ENCODE measurements around the gene DENND1A. TPM values are rescaled to one million over a fixed set of nuclear protein-coding genes. Genes with fewer than 3 reads are reported as not detected.

Gene DENND1A
- total RNA-seq, 4 donors from 2014 or later: 19.2 to 26.9 (median 24.0) TPM

GRCh38 chr9:123796618-123797484 is 133.1 kb downstream of the DENND1A start:
- intact Hi-C loops (cut with DNase I): no loop called here
- Histone ChIP-seq H3K4me1 (peaks cover 0 to 12% (median 7%) of the 10 kb centered on the region in 4 donors), H3K27ac (replicated peaks in 1 of 4) (no peak overlapping the region), H3K9me3 (no peaks in the 10 kb centered on the region), H3K36me3 (no peaks in the 10 kb centered on the region), H3K4me3 (no peak overlapping the region), H3K27me3 (no peaks in the 10 kb centered on the region)
- no peak for DNase-seq (ENCODE audit: extremely low spot score)
- TF ChIP-seq EP300 (IDR thresholded peaks at IDR 0.05): no peak
- TF ChIP-seq POLR2AphosphoS5 (IDR thresholded peaks at IDR 0.05): no peak
- TF ChIP-seq, protein P1, sequence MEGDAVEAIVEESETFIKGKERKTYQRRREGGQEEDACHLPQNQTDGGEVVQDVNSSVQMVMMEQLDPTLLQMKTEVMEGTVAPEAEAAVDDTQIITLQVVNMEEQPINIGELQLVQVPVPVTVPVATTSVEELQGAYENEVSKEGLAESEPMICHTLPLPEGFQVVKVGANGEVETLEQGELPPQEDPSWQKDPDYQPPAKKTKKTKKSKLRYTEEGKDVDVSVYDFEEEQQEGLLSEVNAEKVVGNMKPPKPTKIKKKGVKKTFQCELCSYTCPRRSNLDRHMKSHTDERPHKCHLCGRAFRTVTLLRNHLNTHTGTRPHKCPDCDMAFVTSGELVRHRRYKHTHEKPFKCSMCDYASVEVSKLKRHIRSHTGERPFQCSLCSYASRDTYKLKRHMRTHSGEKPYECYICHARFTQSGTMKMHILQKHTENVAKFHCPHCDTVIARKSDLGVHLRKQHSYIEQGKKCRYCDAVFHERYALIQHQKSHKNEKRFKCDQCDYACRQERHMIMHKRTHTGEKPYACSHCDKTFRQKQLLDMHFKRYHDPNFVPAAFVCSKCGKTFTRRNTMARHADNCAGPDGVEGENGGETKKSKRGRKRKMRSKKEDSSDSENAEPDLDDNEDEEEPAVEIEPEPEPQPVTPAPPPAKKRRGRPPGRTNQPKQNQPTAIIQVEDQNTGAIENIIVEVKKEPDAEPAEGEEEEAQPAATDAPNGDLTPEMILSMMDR (IDR thresholded peaks at IDR 0.05): no peak
- no peak for TF ChIP-seq POLR2A (IDR thresholded peaks at IDR 0.05; ENCODE audit: low read depth)
- WGBS: 71% methylated on average over 7 of the region's 7 CpGs

- no peaks in the 10 kb centered on the region for H3K9me3 ChIP-seq
- WGBS: 93% methylated on average over 2 of the region's 2 CpGs
- no peak for TF ChIP-seq POLR2AphosphoS5 (IDR thresholded peaks at IDR 0.05)
- no peak for TF ChIP-seq POLR2A (IDR thresholded peaks at IDR 0.05; ENCODE audit: low read depth)
- no peak for TF ChIP-seq EP300 (IDR thresholded peaks at IDR 0.05)
- TF ChIP-seq, protein P1 (IDR thresholded peaks at IDR 0.05): no peak
- H3K4me1 ChIP-seq: peaks cover 0 to 12% (median 7%) of the 10 kb centered on the region in 4 donors
- H3K36me3 ChIP-seq: no peaks in the 10 kb centered on the region
- intact Hi-C loops (cut with DNase I): no loop called here
- H3K27me3 ChIP-seq: no peaks in the 10 kb centered on the region
- H3K4me3 ChIP-seq: no peak overlapping the region
- no peak for DNase-seq (ENCODE audit: extremely low spot score)
- H3K27ac ChIP-seq (replicated peaks in 1 of 4): no peak overlapping the region
These were observed 133.8 kb downstream of the DENND1A start for GRCh38 chr9:123796094-123796493.

DNA sequence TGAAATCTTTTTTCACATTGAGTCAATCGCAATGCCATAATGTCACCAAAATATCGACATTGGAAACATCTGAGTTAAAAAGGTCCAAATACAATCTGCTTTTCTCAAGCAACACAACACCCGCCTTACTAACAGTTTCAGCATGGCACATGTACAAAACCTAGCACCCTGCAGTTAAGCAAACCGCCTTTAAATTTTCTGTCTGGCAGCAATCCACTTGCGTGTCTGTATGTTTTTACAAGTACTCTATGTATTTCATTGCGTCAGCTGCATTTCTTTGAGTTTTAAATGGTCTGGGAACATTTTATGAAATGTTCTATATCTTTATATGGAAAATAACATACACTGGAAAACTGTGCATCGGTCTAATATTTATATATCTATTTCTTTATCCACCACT is 134.6 kb downstream of the DENND1A start:
- TF ChIP-seq EP300 (IDR thresholded peaks at IDR 0.05) (no peak), POLR2AphosphoS5 (IDR thresholded peaks at IDR 0.05) (no peak), POLR2A (IDR thresholded peaks at IDR 0.05; ENCODE audit: low read depth) (no peak)
- TF ChIP-seq, protein P1 (IDR thresholded peaks at IDR 0.05): no peak

GRCh38 chr9:123792501-123792900 is 137.4 kb downstream of the DENND1A start:
- Histone ChIP-seq H3K9me3 (no peaks in the 10 kb centered on the region), H3K27ac (replicated peaks in 1 of 4) (no peak overlapping the region), H3K36me3 (no peaks in the 10 kb centered on the region), H3K27me3 (no peaks in the 10 kb centered on the region), H3K4me3 (no peak overlapping the region), H3K4me1 (no peaks in the 10 kb centered on the region)
- 98% methylated on average over 4 of the region's 4 CpGs for WGBS
- TF ChIP-seq, protein P1 (IDR thresholded peaks at IDR 0.05): no peak
- no peak for TF ChIP-seq POLR2A (IDR thresholded peaks at IDR 0.05; ENCODE audit: low read depth)
- TF ChIP-seq EP300 (IDR thresholded peaks at IDR 0.05): no peak
- TF ChIP-seq POLR2AphosphoS5 (IDR thresholded peaks at IDR 0.05): no peak
- intact Hi-C loops (cut with DNase I): no loop called here
- no peak for DNase-seq (ENCODE audit: extremely low spot score)

More for the DNA sequence above, 134.6 kb downstream of the DENND1A start:
- Histone ChIP-seq H3K4me1 (peaks cover 0 to 12% (median 3%) of the 10 kb centered on the region in 4 donors), H3K36me3 (no peaks in the 10 kb centered on the region), H3K27ac (replicated peaks in 1 of 4) (no peak overlapping the region), H3K4me3 (no peak overlapping the region), H3K9me3 (no peaks in the 10 kb centered on the region), H3K27me3 (no peaks in the 10 kb centered on the region)
- intact Hi-C loops (cut with DNase I): no loop called here
- 93% methylated on average over 7 of the region's 7 CpGs for WGBS
- no peak for DNase-seq (ENCODE audit: extremely low spot score)
